H9 (cell line): ENCODE measurements around the gene CPEB2. TPM values are rescaled to one million over a fixed set of nuclear protein-coding genes. Genes with fewer than 3 reads are reported as not detected.

Experiments used
- DNase-seq: peaks from one replicate; pipeline ENCODE4 v3.0.0-alpha.2; 2017
- H2AFZ ChIP-seq: one replicate; pipeline ENCODE4 v1.6.1; 2013; ENCODE audit warnings: mild to moderate bottlenecking, low read length, control low read depth, moderate library complexity
- H2AK5ac ChIP-seq: 2 replicates; pipeline ENCODE4 v1.6.1; 2013; ENCODE audit warnings: low read length, control low read depth, mixed read lengths; ENCODE audit not compliant: insufficient read length
- H2BK120ac ChIP-seq: one replicate; pipeline ENCODE4 v1.6.1; 2013; ENCODE audit warnings: low read depth, mild to moderate bottlenecking, low read length, control low read depth, inconsistent platforms; ENCODE audit not compliant: poor library complexity, severe bottlenecking
- H2BK12ac ChIP-seq: 2 replicates; pipeline ENCODE4 v1.6.1; 2013; ENCODE audit warnings: low read length, control low read depth, mixed read lengths, low read depth; ENCODE audit not compliant: insufficient read length
- H2BK15ac ChIP-seq: 2 replicates; pipeline ENCODE4 v1.6.1; 2013; ENCODE audit warnings: low read depth, low read length, control low read depth
- H2BK20ac ChIP-seq: one replicate; pipeline ENCODE4 v1.6.1; 2013; ENCODE audit warnings: low read depth, mild to moderate bottlenecking, low read length, control low read depth, inconsistent platforms; ENCODE audit not compliant: poor library complexity, severe bottlenecking
- H2BK5ac ChIP-seq: 2 replicates; pipeline ENCODE4 v1.6.1; 2013; ENCODE audit warnings: low read length, control low read depth, mixed read lengths; ENCODE audit not compliant: insufficient read length
- H3K14ac ChIP-seq: 2 replicates; pipeline ENCODE4 v1.6.1; 2013; ENCODE audit warnings: low read length, control low read depth; ENCODE audit not compliant: insufficient read depth
- H3K18ac ChIP-seq: 2 replicates; pipeline ENCODE4 v1.6.1; 2013; ENCODE audit warnings: low read depth, mild to moderate bottlenecking, mixed read lengths, low read length, control low read depth; ENCODE audit not compliant: insufficient read length
- H3K23ac ChIP-seq: 2 replicates; pipeline ENCODE4 v1.6.1; 2013; ENCODE audit warnings: low read length, control low read depth, mixed read lengths, low read depth; ENCODE audit not compliant: insufficient read length
- H3K23me2 ChIP-seq: 2 replicates; pipeline ENCODE4 v1.6.1; 2013; ENCODE audit warnings: low read depth, mild to moderate bottlenecking, mixed read lengths, low read length, control low read depth; ENCODE audit not compliant: insufficient read length, poor library complexity, severe bottlenecking
- H3K27ac ChIP-seq: 2 replicates; pipeline ENCODE4 v1.5.1; 2013; ENCODE audit warnings: low read length, control low read depth, mixed read lengths, low read depth; ENCODE audit not compliant: insufficient read length
- H3K27me3 ChIP-seq: 2 replicates; pipeline ENCODE4 v1.6.1; 2013; ENCODE audit warnings: low read length, control low read depth, inconsistent platforms; ENCODE audit not compliant: insufficient read depth
- H3K4ac ChIP-seq: 2 replicates; pipeline ENCODE4 v1.6.1; 2013; ENCODE audit warnings: low read depth, mild to moderate bottlenecking, control low read depth, inconsistent platforms, low read length, moderate library complexity
- H3K4me1 ChIP-seq: 2 replicates; pipeline ENCODE4 v1.6.1; 2013; ENCODE audit warnings: low read length, control low read depth, inconsistent platforms; ENCODE audit not compliant: insufficient read depth
- H3K4me2 ChIP-seq: 2 replicates; pipeline ENCODE4 v1.6.1; 2013; ENCODE audit warnings: low read length, control low read depth, mixed read lengths; ENCODE audit not compliant: insufficient read length, insufficient read depth
- H3K56ac ChIP-seq: 2 replicates; pipeline ENCODE4 v1.6.1; 2013; ENCODE audit warnings: low read depth, mild to moderate bottlenecking, mixed read lengths, low read length, control low read depth; ENCODE audit not compliant: insufficient read length
- H3K79me1 ChIP-seq: 2 replicates; pipeline ENCODE4 v1.6.1; 2013; ENCODE audit warnings: low read depth, mild to moderate bottlenecking, moderate library complexity, low read length, control low read depth, inconsistent platforms; ENCODE audit not compliant: insufficient read depth, poor library complexity, severe bottlenecking
- H3K79me2 ChIP-seq: 2 replicates; pipeline ENCODE4 v1.6.1; 2013; ENCODE audit warnings: low read length, control low read depth, inconsistent platforms; ENCODE audit not compliant: insufficient read depth
- H3K9ac ChIP-seq: 2 replicates; pipeline ENCODE4 v1.6.1; 2013; ENCODE audit warnings: low read length, control low read depth, mixed read lengths; ENCODE audit not compliant: insufficient read length; ENCODE audit errors: extremely low read depth
- H3K9me3 ChIP-seq: one replicate; pipeline ENCODE4 v1.6.1; 2013; ENCODE audit warnings: low read depth, low read length, inconsistent platforms; ENCODE audit not compliant: control insufficient read depth
- H3T11ph ChIP-seq: one replicate; pipeline ENCODE4 v1.6.1; 2013; ENCODE audit warnings: mild to moderate bottlenecking, low read length, control low read depth, inconsistent platforms
- H4K20me1 ChIP-seq: one replicate; pipeline ENCODE4 v1.6.1; 2013; ENCODE audit not compliant: control insufficient read depth, insufficient read length, insufficient read depth
- H4K5ac ChIP-seq: 2 replicates; pipeline ENCODE4 v1.6.1; 2013; ENCODE audit warnings: low read depth, mild to moderate bottlenecking, mixed read lengths, low read length, control low read depth; ENCODE audit not compliant: insufficient read length
- H4K8ac ChIP-seq: replicated peaks from 2 replicates; pipeline ENCODE4 v1.6.1; 2013; ENCODE audit warnings: low read length, control low read depth, mixed read lengths, low read depth; ENCODE audit not compliant: insufficient read length
- H4K91ac ChIP-seq: 2 replicates; pipeline ENCODE4 v1.6.1; 2013; ENCODE audit warnings: low read depth, mild to moderate bottlenecking, moderate library complexity, mixed read lengths, low read length, control low read depth; ENCODE audit not compliant: insufficient read length
- H3K27ac Mint-ChIP-seq, 3 experiments: 2 replicates in 2 of 3; 3 replicates in 1 of 3; pipeline ENCODE4 v1.8.0; 2020 to 2021; ENCODE audit warnings: mixed read lengths in 3 of 3, mild to moderate bottlenecking in 1 of 3, moderate library complexity in 1 of 3
- H3K27me3 Mint-ChIP-seq: 2 replicates; pipeline ENCODE4 v1.8.0; 2021; ENCODE audit warnings: low read depth, mild to moderate bottlenecking, moderate library complexity, mixed read lengths
- H3K36me3 Mint-ChIP-seq, 3 experiments: 2 replicates in 2 of 3; 3 replicates in 1 of 3; pipeline ENCODE4 v1.8.0; 2020 to 2021; ENCODE audit warnings: low read depth in 3 of 3, mixed read lengths in 3 of 3; ENCODE audit not compliant: insufficient read depth in 1 of 3
- H3K4me1 Mint-ChIP-seq, 2 experiments: 2 replicates each; pipeline ENCODE4 v1.8.0; 2020; ENCODE audit warnings: mixed read lengths in 2 of 2
- H3K4me3 Mint-ChIP-seq, 2 experiments: 2 replicates in 1 of 2; 3 replicates in 1 of 2; pipeline ENCODE4 v1.8.0; 2020 to 2021; ENCODE audit warnings: mild to moderate bottlenecking in 2 of 2, mixed read lengths in 2 of 2, moderate library complexity in 1 of 2
- H3K9me3 Mint-ChIP-seq, 2 experiments: 2 replicates in 1 of 2; 3 replicates in 1 of 2; pipeline ENCODE4 v1.8.0; 2020; ENCODE audit warnings: mild to moderate bottlenecking in 2 of 2, mixed read lengths in 2 of 2, moderate library complexity in 1 of 2
- WGBS: extraction: QIAGEN DNeasy Blood & Tissue Kit; methylation state at CpG from one replicate; pipeline ENCODE4 v1.1.7; 2013; ENCODE audit warnings: missing lambda C conversion rate, low lambda C conversion rate, mixed read lengths; ENCODE audit not compliant: insufficient read length; ENCODE audit errors: extremely low coverage; 5-methylcytosine and 5-hydroxymethylcytosine counted together
- total RNA-seq: library from RNA; stranded (reverse); gene quantifications from 2 replicates; pipeline ENCODE4 v1.2.1, GENCODE V29; 2021
- TF ChIP-seq, protein P1 (sequence below): fragments of 200-600 bp; sonication (generic); conservative IDR thresholded peaks from 3 replicates; pipeline ENCODE4 v1.8.0; 2021; ENCODE audit warnings: antibody characterized with exemption, mild to moderate bottlenecking

CPEB2 gene
- total RNA-seq, 1 experiment from 2014 or later, result 1.8 TPM

DNA sequence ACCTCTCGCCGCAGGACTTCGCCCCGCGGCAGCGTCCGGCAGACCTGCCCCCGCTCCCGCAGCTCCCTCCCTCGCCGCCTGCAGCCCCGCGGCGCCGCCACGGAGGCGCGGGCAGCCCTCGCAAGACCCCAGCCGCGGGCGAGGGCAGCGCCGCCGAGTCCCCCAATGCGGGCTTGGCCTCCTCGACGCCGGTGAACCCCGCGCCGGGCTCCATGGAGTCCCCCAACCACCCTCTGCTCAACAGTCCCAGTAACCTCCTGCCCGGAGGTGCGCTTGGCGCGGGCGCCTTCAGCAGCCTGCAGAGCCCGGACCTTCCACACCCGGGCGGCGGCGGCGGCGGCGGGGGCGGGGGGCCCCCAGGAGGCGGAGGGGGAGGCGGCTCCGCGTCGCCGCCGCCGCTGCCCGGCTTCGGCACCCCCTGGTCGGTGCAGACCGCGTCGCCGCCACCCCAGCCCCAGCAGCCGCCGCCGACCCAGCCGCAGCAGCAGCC is 1.2 kb downstream of the CPEB2 start:
- no peak overlapping the region for H3K27ac ChIP-seq
- no peak overlapping the region for H3K9ac ChIP-seq

More for the DNA sequence above, 1.2 kb downstream of the CPEB2 start:
- Histone ChIP-seq H3K9me3 (no peaks in the 10 kb centered on the region), H3K18ac (no peak overlapping the region), H3T11ph (no peak overlapping the region), H4K8ac (no peak overlapping the region), H3K4ac (no peak overlapping the region), H3K79me2 (no peaks in the 10 kb centered on the region), H3K23ac (no peak overlapping the region), H2BK12ac (no peak overlapping the region), H2BK15ac (no peak overlapping the region), H2BK20ac (no peak overlapping the region), H3K23me2 (peaks cover 9% of the 10 kb centered on the region), H4K5ac (no peak overlapping the region), H3K79me1 (no peaks in the 10 kb centered on the region), H4K91ac (no peak overlapping the region), H3K4me2 (peak overlapping the region; percentile 84), H3K14ac (no peak overlapping the region), H3K27me3 (no peaks in the 10 kb centered on the region; the same call in 1 of the 2 replicates), H4K20me1 (no peaks in the 10 kb centered on the region), H2AFZ (no peak overlapping the region), H2AK5ac (no peak overlapping the region), H3K56ac (no peak overlapping the region), H3K4me1 (no peaks in the 10 kb centered on the region; the same call in 1 of the 2 replicates), H2BK5ac (no peak overlapping the region), H2BK120ac (no peak overlapping the region)
- H3K4me1 Mint-ChIP-seq, result peaks cover 24 to 26% of the 10 kb centered on the region in 2 experiments
- H3K4me3 Mint-ChIP-seq, result peak overlapping the region; percentile 76 to 87
- H3K27me3 Mint-ChIP-seq, result peaks cover 19% of the 10 kb centered on the region
- DNase-seq, result peak; percentile 52
- no peak overlapping the region for H3K27ac Mint-ChIP-seq
- TF ChIP-seq, protein P1, sequence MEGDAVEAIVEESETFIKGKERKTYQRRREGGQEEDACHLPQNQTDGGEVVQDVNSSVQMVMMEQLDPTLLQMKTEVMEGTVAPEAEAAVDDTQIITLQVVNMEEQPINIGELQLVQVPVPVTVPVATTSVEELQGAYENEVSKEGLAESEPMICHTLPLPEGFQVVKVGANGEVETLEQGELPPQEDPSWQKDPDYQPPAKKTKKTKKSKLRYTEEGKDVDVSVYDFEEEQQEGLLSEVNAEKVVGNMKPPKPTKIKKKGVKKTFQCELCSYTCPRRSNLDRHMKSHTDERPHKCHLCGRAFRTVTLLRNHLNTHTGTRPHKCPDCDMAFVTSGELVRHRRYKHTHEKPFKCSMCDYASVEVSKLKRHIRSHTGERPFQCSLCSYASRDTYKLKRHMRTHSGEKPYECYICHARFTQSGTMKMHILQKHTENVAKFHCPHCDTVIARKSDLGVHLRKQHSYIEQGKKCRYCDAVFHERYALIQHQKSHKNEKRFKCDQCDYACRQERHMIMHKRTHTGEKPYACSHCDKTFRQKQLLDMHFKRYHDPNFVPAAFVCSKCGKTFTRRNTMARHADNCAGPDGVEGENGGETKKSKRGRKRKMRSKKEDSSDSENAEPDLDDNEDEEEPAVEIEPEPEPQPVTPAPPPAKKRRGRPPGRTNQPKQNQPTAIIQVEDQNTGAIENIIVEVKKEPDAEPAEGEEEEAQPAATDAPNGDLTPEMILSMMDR, result no peak
- H3K36me3 Mint-ChIP-seq, result no peaks in the 10 kb centered on the region; a peak in 1 of 7 replicates
- H3K9me3 Mint-ChIP-seq, result no peaks in the 10 kb centered on the region
- WGBS, result no CpG with 5 or more reads among the region's 65 CpGs
